PC-9 (cell line): ENCODE results near the gene GRAP.
"Not testable (repeated sequence)": the region's sequence is repeated elsewhere in the genome, so short reads cannot be mapped to it uniquely, and the experiment has no call there.

Source experiments
- EZH2 ChIP-seq: fragments of 200-600 bp; sonication (generic); IDR thresholded peaks from 2 replicates; pipeline ENCODE4 v1.8.0; 2017; ENCODE audit warnings: antibody characterized with exemption, low read depth
- TF ChIP-seq, protein P1 (sequence below): fragments of 200-600 bp; sonication (generic); conservative IDR thresholded peaks from 2 replicates; pipeline ENCODE4 v1.6.1; 2017; ENCODE audit warnings: mixed run types, antibody characterized with exemption, mild to moderate bottlenecking, moderate library complexity

DNA sequence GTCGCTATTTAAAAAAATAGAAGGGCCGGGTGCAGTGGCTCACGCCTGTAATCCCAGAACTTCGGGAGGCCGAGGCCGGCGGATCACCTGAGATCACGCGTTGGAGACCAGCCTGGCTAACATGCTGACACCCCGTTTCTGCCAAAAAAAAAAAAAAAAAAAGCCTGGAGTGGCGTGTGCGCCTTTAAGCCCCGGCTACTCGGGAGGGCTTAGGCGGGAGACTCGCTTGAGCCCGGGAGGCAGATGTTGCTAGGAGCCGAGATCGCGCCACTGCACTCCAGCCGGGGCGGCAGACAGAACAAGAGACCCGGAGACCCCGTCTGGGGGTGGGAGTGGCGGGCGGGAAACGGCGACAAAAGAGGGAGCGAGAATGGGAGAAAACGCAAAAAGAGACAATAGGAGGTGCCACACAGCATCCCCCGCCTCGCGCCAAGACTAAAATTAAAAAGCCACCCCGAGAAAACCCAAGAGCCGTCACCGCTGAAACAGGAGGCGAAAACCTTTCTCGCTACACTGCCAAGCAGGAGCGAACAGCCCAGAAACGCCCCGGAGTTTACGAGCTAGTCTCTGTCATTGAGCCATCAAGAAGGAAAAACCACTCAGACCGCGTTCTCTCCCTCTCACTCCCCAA, 16.7 kb upstream of the GRAP start:
- TF ChIP-seq, protein P1, sequence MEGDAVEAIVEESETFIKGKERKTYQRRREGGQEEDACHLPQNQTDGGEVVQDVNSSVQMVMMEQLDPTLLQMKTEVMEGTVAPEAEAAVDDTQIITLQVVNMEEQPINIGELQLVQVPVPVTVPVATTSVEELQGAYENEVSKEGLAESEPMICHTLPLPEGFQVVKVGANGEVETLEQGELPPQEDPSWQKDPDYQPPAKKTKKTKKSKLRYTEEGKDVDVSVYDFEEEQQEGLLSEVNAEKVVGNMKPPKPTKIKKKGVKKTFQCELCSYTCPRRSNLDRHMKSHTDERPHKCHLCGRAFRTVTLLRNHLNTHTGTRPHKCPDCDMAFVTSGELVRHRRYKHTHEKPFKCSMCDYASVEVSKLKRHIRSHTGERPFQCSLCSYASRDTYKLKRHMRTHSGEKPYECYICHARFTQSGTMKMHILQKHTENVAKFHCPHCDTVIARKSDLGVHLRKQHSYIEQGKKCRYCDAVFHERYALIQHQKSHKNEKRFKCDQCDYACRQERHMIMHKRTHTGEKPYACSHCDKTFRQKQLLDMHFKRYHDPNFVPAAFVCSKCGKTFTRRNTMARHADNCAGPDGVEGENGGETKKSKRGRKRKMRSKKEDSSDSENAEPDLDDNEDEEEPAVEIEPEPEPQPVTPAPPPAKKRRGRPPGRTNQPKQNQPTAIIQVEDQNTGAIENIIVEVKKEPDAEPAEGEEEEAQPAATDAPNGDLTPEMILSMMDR = not testable (repeated sequence)
- TF ChIP-seq EZH2 = not testable (repeated sequence)
